Activated CD4-positive, alpha-beta T cell treated with anti-CD3 and anti-CD28 coated beads, Interleukin-2, amount 50 U/mL, for 16 hours (primary cell): ENCODE measurements around the gene SFSWAP.

Experiments
- DNase-seq: peaks from one replicate; pipeline ENCODE4 v3.0.0-alpha.2; 2020

SFSWAP gene

GRCh38 chr12:131840643-131841416 is 129.9 kb downstream of the SFSWAP start:
- no peak for DNase-seq

- DNase-seq: no peak
Observed at GRCh38 chr12:131841547-131841946, 130.7 kb downstream of the SFSWAP start.

- DNase-seq: no peak
Observed at GRCh38 chr12:131842169-131842568, 131.3 kb downstream of the SFSWAP start.

- no peak for DNase-seq
Observed at GRCh38 chr12:131843527-131843926, 132.6 kb downstream of the SFSWAP start.

DNA sequence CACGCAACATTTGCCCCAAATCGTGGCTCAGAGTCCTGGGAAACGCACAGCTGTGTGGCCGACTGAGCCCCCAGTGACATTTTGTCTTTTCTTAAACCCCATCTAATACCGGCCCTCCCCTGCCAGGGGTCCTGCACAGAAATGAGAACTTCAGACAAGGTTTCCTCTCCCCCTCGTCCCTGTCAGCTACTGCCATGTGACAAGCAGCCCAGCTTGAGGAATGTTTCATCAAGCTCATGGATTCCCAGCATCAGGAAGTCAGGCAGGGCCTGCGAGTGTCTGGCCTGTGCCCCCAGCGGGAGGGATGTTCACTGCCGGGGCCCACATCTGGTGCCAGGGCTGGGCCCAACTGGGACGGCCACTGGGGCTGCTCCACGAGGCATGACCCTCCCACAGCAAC is 133.2 kb downstream of the SFSWAP start:
- no peak for DNase-seq

- no peak for DNase-seq
Observed at GRCh38 chr12:131844656-131845055, 133.8 kb downstream of the SFSWAP start.

DNA sequence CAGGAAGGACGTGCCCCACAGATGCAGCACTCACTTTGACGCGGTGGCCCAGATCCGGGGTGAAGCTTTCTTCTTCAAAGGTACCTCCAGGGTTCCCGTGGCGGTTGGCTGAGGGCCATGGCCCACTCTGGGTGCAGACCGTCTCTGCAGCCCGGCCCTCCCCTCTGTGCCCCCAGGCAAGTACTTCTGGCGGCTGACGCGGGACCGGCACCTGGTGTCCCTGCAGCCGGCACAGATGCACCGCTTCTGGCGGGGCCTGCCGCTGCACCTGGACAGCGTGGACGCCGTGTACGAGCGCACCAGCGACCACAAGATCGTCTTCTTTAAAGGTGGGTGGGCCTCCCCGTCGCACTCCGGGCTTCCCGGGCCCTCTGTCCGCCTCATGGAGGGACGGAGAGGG is 134.2 kb downstream of the SFSWAP start:
- no peak for DNase-seq

- no peak for DNase-seq
Observed at GRCh38 chr12:131847456-131847855, 136.6 kb downstream of the SFSWAP start.

DNA sequence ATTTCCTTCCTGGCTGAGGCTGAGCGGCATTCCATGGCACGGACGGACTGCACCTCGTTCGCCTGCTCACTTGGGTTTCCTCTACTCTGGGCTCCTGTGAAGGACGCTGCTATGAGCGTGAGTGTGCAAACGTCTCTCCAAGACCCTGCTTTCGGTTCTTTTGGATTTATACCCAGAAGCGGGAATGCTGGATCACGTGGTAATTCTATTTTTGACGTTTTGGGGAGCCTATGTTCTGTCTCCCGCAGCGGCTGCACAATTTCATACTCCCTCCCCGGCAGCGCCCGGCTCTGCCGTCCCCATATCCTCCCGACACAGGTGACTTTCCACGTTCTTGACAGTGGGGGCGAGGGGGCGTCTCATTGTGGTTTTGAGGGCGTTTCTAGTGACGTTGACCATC is 137.9 kb downstream of the SFSWAP start:
- no peak for DNase-seq
